HepG2 (cell line): ENCODE measurements around the gene TAAR9.

Experiments used
- SSRP1 ChIP-seq: IDR thresholded peaks from 2 replicates; pipeline ENCODE4 v1.6.1; 2016; ENCODE audit warnings: control low read depth
- TARDBP ChIP-seq: sonication (generic); formaldehyde crosslinking; IDR thresholded peaks from 2 replicates; pipeline ENCODE4 v1.8.0; 2022; ENCODE audit warnings: mild to moderate bottlenecking, missing genetic modification reagents
- ZNF224 ChIP-seq: sonication (generic); formaldehyde crosslinking; IDR thresholded peaks from 2 replicates; pipeline ENCODE4 v1.5.0; 2020; ENCODE audit warnings: mild to moderate bottlenecking, missing genetic modification reagents
- TF ChIP-seq, protein P1 (sequence below), 2 experiments: IDR thresholded peaks; 2 replicates each; pipeline ENCODE4 v1.6.1; 2011 to 2012; ENCODE audit warnings: low read length in 2 of 2, borderline replicate concordance in 1 of 2, low read depth in 1 of 2, mild to moderate bottlenecking in 1 of 2, moderate library complexity in 1 of 2
- TF ChIP-seq, protein P2 (sequence below): sonication (generic); formaldehyde crosslinking; IDR thresholded peaks from 2 replicates; pipeline ENCODE4 v1.4.0; 2020; ENCODE audit warnings: missing genetic modification reagents

DNA sequence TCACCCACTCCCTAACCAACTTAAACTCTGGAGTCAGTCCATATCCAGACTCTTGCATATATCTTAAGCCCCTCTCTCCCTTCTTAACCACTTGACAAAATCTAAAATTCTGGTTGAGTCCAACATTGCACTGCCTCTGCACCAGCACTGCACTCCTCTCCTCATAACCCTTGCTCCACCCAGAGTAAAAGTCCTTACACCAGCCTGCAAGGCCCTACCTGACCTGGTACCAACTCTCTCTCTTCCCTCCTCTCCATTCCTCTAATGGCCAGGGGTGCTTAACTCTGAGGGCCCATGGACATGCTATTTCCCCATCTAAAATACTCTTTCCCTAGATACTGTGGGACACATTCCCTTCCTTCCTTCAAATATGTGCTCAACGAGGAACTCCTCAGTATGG is 46.2 kb upstream of the TAAR9 start:
- TF ChIP-seq, protein P1, sequence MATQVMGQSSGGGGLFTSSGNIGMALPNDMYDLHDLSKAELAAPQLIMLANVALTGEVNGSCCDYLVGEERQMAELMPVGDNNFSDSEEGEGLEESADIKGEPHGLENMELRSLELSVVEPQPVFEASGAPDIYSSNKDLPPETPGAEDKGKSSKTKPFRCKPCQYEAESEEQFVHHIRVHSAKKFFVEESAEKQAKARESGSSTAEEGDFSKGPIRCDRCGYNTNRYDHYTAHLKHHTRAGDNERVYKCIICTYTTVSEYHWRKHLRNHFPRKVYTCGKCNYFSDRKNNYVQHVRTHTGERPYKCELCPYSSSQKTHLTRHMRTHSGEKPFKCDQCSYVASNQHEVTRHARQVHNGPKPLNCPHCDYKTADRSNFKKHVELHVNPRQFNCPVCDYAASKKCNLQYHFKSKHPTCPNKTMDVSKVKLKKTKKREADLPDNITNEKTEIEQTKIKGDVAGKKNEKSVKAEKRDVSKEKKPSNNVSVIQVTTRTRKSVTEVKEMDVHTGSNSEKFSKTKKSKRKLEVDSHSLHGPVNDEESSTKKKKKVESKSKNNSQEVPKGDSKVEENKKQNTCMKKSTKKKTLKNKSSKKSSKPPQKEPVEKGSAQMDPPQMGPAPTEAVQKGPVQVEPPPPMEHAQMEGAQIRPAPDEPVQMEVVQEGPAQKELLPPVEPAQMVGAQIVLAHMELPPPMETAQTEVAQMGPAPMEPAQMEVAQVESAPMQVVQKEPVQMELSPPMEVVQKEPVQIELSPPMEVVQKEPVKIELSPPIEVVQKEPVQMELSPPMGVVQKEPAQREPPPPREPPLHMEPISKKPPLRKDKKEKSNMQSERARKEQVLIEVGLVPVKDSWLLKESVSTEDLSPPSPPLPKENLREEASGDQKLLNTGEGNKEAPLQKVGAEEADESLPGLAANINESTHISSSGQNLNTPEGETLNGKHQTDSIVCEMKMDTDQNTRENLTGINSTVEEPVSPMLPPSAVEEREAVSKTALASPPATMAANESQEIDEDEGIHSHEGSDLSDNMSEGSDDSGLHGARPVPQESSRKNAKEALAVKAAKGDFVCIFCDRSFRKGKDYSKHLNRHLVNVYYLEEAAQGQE (IDR thresholded peaks at IDR 0.05; ENCODE audit: borderline replicate concordance in 1 of 2, low read depth in 1 of 2, low read length in 2 of 2): no peak
- no peak for TF ChIP-seq ZNF224 (CRISPR knock-in tag)
- no peak for TF ChIP-seq TARDBP (CRISPR knock-in tag)
- TF ChIP-seq SSRP1 (CRISPR knock-in tag): no peak
- TF ChIP-seq, protein P2, sequence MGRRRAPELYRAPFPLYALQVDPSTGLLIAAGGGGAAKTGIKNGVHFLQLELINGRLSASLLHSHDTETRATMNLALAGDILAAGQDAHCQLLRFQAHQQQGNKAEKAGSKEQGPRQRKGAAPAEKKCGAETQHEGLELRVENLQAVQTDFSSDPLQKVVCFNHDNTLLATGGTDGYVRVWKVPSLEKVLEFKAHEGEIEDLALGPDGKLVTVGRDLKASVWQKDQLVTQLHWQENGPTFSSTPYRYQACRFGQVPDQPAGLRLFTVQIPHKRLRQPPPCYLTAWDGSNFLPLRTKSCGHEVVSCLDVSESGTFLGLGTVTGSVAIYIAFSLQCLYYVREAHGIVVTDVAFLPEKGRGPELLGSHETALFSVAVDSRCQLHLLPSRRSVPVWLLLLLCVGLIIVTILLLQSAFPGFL (CRISPR knock-in tag): no peak
